Panc1 (cell line): ENCODE data around the gene GALT. TPM values are rescaled to one million over a fixed set of nuclear protein-coding genes. Genes with fewer than 3 reads are reported as not detected.

Source experiments
- ATAC-seq: fragments of 200-7000 bp; cut with Tn5 transposase; 2 replicates; pipeline ENCODE4 v1.9.1; 2020; ENCODE audit warnings: mild to moderate bottlenecking, moderate library complexity
- BruUV-seq: library from RNA; stranded (reverse); fragments of 400-500 nt; replicated peaks from 2 replicates; lab custom pipeline; 2021; lab: Mats Ljungman, UMichigan
- CTCF ChIA-PET: fragments of 300-600 bp; sonication (Branson Sonifier 250); formaldehyde crosslinking; loops from one replicate; lab custom pipeline; 2022; ENCODE audit warnings: antibody characterized with exemption; lab: Charles Lee
- POLR2A ChIA-PET: fragments of 300-600 bp; sonication (Branson Sonifier 250); formaldehyde crosslinking; loops from one replicate; lab custom pipeline; 2022; ENCODE audit warnings: antibody characterized with exemption; lab: Charles Lee
- DNase-seq: peaks from one replicate; pipeline ENCODE4 v3.0.0-alpha.2; 2010; ENCODE audit warnings: low read depth, low spot score
- H3K27ac ChIP-seq: 2 replicates; pipeline ENCODE4 v1.5.1; 2011; ENCODE audit warnings: mild to moderate bottlenecking, low read length, inconsistent platforms
- H3K27me3 ChIP-seq: fragments of 200-500 bp; sonication (Bioruptor generic); 2 replicates; pipeline ENCODE4 v1.6.0; 2014; ENCODE audit warnings: low read length, inconsistent platforms; ENCODE audit not compliant: control insufficient read depth, insufficient read depth
- H3K36me3 ChIP-seq: fragments of 200-500 bp; sonication (Bioruptor generic); 2 replicates; pipeline ENCODE4 v1.5.1; 2014; ENCODE audit warnings: inconsistent platforms, mild to moderate bottlenecking, low read length, moderate library complexity; ENCODE audit not compliant: control insufficient read depth, insufficient read depth
- H3K4me1 ChIP-seq: 2 replicates; pipeline ENCODE4 v1.5.1; 2011; ENCODE audit warnings: inconsistent platforms, mild to moderate bottlenecking, low read length, moderate library complexity; ENCODE audit not compliant: control insufficient read depth, insufficient read depth
- H3K4me3 ChIP-seq, 2 experiments: 2 replicates each; pipeline ENCODE4 v1.5.1; 2011 to 2012; ENCODE audit warnings: low read depth in 2 of 2, low read length in 2 of 2, mild to moderate bottlenecking in 2 of 2, inconsistent platforms in 1 of 2, moderate library complexity in 1 of 2
- H3K9me3 ChIP-seq: fragments of 200-500 bp; sonication (Bioruptor generic); 2 replicates; pipeline ENCODE4 v1.5.1; 2014; ENCODE audit warnings: low read depth, mild to moderate bottlenecking, inconsistent platforms, low read length, moderate library complexity; ENCODE audit not compliant: control insufficient read depth, insufficient read depth
- CTCF ChIP-seq: fragments of 450-650 bp; IDR thresholded peaks from 2 replicates; pipeline ENCODE4 v1.5.1; 2017; ENCODE audit warnings: mild to moderate bottlenecking
- POLR2AphosphoS5 ChIP-seq: IDR thresholded peaks from 2 replicates; pipeline ENCODE4 v1.6.1; 2012; ENCODE audit warnings: mild to moderate bottlenecking, low read depth, low read length, moderate library complexity
- REST ChIP-seq, 2 experiments: IDR thresholded peaks; 2 replicates each; pipeline ENCODE4 v1.6.1; 2011 to 2012; ENCODE audit warnings: low read depth in 2 of 2, control low read depth in 1 of 2, low read length in 1 of 2, mild to moderate bottlenecking in 1 of 2, moderate library complexity in 1 of 2; ENCODE audit not compliant: insufficient read depth in 1 of 2
- SIN3A ChIP-seq: IDR thresholded peaks from 2 replicates; pipeline ENCODE4 v1.6.1; 2012; ENCODE audit warnings: low read depth, mild to moderate bottlenecking, low read length, moderate library complexity, borderline replicate concordance; ENCODE audit not compliant: insufficient read depth
- TCF7L2 ChIP-seq: IDR thresholded peaks from 2 replicates; pipeline ENCODE4 v1.6.1; 2011; ENCODE audit warnings: mild to moderate bottlenecking, low read depth, low read length, inconsistent platforms
- in situ Hi-C: cut with HindIII; loops from 2 replicates; pipeline ENCODE4 v1.10.0; 2016; ENCODE audit warnings: low sequenced_read_pairs, low pct_unique_long_range_greater_than_20kb
- intact Hi-C: fragments of 100-400 bp; cut with micrococcal nuclease; formaldehyde crosslinking; loops from one replicate; pipeline ENCODE4 v1.10.0; 2022; ENCODE audit not compliant: unreplicated experiment
- total RNA-seq: library from RNA; stranded (reverse); gene quantifications from one replicate; pipeline ENCODE4 v1.2.1, GENCODE V29; 2021; ENCODE audit not compliant: unreplicated experiment

Gene GALT
- total RNA-seq, 1 experiment from 2014 or later: 42.5 TPM

DNA sequence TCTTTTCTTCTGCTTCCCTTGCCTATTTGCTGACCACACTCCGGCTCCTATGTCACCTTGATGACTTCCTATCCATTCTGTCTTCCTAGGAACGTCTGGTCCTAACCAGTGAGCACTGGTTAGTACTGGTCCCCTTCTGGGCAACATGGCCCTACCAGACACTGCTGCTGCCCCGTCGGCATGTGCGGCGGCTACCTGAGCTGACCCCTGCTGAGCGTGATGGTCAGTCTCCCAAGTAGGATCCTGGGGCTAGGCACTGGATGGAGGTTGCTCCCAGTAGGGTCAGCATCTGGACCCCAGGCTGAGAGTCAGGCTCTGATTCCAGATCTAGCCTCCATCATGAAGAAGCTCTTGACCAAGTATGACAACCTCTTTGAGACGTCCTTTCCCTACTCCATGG, 2.2 kb downstream of the GALT start:
- ChIA-PET CTCF (no interaction called here), POLR2A (no interaction called here)
- no peak for DNase-seq
- no peak for ATAC-seq
- Histone ChIP-seq H3K27me3 (no peaks in the 10 kb centered on the region), H3K27ac (no peak overlapping the region), H3K4me3 (no peak overlapping the region), H3K36me3 (no peaks in the 10 kb centered on the region), H3K9me3 (no peaks in the 10 kb centered on the region), H3K4me1 (peaks cover 41% of the 10 kb centered on the region)
- in situ Hi-C loops (no loop called here), intact Hi-C loops (no loop called here)
- TF ChIP-seq SIN3A (no peak), TCF7L2 (no peak), POLR2AphosphoS5 (no peak), REST (IDR thresholded peaks at IDR 0.05; ENCODE audit: insufficient read depth in 1 of 2, low read depth in 2 of 2, low read length in 1 of 2) (no peak), CTCF (no peak)
- no TSS peak for BruUV-seq

GRCh38 chr9:34650816-34651215, 4.3 kb downstream of the GALT start:
- Histone ChIP-seq H3K4me1 (peaks cover 41% of the 10 kb centered on the region), H3K36me3 (no peaks in the 10 kb centered on the region), H3K27ac (no peak overlapping the region; the same call in 1 of the 2 replicates), H3K4me3 (no peak overlapping the region), H3K27me3 (no peaks in the 10 kb centered on the region), H3K9me3 (no peaks in the 10 kb centered on the region)
- no TSS peak for BruUV-seq
- POLR2A ChIA-PET: no interaction called here
- CTCF ChIA-PET: interaction anchor here (0.6 to 1.0 kb wide), 2 partner anchors 14 to 234 kb away, joined by 3 read pairs; no protein-coding TSS in a partner anchor
- DNase-seq: no peak
- intact Hi-C loops (no loop called here), in situ Hi-C loops (no loop called here)
- TF ChIP-seq POLR2AphosphoS5 (no peak), CTCF (no peak), TCF7L2 (no peak), REST (IDR thresholded peaks at IDR 0.05; ENCODE audit: insufficient read depth in 1 of 2, low read depth in 2 of 2, low read length in 1 of 2) (no peak), SIN3A (no peak)
- ATAC-seq: no peak
